Keratinocyte (primary cell): ENCODE measurements around the gene RNF166.

Experiments used
- CTCF ChIP-seq, 3 experiments: IDR thresholded peaks in 1 of 3; conservative IDR thresholded peaks in 1 of 3; optimal IDR thresholded peaks in 1 of 3; 2 replicates in 2 of 3; 3 replicates in 1 of 3; pipeline versions ENCODE3 to v1.5.1; 2011; ENCODE audit warnings: low read length in 3 of 3, mild to moderate bottlenecking in 3 of 3, moderate library complexity in 2 of 3, control low read depth in 1 of 3, inconsistent platforms in 1 of 3; ENCODE audit not compliant: insufficient read depth in 2 of 3; ENCODE audit errors: extremely low read depth in 1 of 3
- EZH2 ChIP-seq: IDR thresholded peaks from one replicate; pipeline ENCODE4 v1.6.1; 2012; ENCODE audit warnings: inconsistent platforms, mild to moderate bottlenecking, low read length, moderate library complexity

- TF ChIP-seq CTCF (optimal IDR thresholded peaks at IDR 0.05 in 1 of 3, IDR thresholded peaks at IDR 0.05 in 1 of 3, conservative IDR thresholded peaks at IDR 0.05 in 1 of 3; ENCODE audit: extremely low read depth in 1 of 3, insufficient read depth in 2 of 3, low read length in 3 of 3) = peak in 1 of 3 experiments; percentile 27
- TF ChIP-seq EZH2 = no peak
These were observed 47.0 kb upstream of the RNF166 start for GRCh38 chr16:88753191-88753590.
